Right hindlimb (tissue), 1 donor: ENCODE measurements around the gene FRMD4A.
"Not testable (repeated sequence)": the region's sequence is repeated elsewhere in the genome, so short reads cannot be mapped to it uniquely, and the experiment has no call there.

ENCODE experiments used
- DNase-seq: peaks from one replicate; pipeline ENCODE4 v3.0.0-alpha.2; 2018

FRMD4A gene

DNA sequence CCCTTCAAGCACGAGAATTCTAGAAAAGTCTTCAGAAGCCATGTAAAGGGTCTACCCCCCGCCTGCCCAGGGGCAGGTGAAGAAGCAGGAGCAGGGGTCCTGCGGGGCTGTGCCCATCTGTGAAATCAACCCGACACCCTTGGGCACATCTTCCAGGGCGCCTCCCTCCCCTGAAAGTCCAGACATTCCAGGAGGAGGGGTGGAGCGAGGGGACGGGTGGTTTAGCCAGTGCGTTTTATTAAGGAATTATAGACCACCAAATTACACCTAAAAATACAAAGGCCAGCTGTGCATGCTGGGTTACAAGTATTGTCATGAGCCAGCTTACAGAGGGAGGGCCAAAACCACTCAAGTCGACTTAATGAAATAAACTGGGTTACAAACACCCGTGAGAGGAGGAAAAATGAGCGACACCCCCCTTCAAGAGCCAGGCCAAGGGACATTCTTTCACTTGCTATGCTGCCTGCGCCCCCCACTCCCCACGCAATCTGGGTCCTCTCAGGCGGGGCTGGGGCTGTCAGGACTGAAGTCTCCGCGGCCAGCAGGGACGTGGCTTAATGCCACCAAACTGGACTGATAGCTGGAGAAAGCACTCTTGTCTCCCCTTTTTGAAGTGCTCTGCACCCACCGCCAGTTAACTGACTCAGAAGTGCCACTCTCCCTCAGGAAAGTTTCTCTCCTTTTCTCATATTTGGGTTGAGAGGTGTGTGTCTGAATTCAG is 360.3 kb downstream of the FRMD4A start:
- DNase-seq: no peak

DNA sequence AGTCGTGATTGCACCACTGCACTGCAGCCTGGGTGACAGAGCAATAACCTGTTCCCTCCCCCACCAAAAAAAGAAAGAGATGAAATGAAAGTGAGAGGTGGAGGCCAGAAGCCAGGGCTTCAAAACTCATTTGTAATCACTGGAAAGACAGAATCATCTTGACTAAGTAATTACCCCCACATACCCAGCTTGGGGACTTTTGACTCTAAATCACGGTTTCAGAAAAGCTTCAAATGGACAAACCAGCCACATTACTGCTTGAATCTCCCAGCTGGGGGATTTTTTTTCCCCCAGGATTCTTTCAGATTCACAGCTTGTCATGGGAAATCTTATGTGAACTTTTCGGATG is 361.0 kb downstream of the FRMD4A start:
- DNase-seq: no peak

DNA sequence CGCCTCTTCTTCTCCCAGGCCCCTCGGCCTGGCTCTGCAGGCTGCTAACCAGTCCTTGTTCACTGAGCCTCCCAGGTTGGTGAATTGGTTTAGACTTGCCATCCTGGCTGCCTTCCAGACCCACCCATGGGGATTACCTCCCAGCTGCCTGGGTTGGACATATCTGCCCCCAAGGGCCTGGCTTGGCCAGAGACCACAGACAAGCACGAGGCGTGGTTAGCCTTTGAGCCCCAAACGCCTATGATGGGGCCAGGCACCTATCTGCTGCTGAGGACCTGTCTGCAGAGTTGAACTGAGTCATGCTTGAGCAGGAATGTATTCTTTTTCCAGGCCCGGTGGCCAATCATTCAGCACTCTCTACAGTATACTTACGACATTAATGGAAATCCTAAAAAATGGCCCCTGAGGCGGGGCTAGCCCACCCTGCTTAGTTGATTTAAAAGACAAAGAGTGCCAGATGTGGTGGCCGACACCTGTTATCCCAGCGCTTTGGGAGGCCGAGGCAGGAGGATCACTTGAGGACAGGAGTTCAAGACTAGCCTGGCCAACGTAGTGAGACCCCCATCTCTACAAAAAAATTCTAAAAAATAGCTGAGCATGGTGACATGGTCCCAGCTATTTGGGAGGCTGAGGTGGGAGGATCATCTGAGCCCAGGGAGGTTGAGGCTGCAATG is 361.5 kb downstream of the FRMD4A start:
- no peak for DNase-seq

DNA sequence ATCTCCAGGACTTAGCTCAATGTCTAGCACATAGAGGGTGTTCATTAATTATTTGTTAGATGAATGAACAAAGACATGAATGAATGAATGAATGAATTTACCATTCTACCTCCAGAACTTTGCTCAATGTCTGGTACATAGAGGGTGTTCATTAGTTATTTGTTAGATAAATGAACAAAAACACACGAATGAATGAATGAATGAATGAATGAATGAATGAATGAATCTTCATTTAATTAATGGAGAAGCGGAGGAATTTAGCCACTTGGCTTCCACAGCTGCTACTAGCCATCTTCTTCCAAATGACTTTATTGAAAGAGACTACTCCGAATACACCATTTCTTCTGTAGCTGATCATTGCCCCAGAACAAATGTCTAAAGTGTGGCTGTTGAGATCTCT is 368.9 kb downstream of the FRMD4A start:
- DNase-seq: no peak

DNA sequence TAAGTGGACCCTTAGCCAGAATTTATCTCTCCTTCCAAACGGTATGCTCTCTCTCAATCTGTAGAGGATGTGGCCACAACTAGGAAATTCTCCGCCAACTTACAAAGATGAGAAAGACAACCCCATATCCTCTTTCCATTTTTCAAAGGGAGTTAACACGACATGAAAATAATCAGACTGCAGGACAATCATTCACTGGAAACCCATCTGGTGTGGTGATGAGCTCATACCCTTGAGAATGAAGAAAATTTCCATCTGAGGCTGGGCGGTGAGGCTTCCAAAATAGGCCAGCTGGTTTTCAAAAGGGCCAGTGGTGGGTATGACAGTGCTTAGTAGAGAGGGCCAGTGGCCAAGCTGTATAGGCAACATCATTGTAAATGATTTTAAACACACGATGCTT is 369.6 kb downstream of the FRMD4A start:
- peak; percentile 43 for DNase-seq

DNA sequence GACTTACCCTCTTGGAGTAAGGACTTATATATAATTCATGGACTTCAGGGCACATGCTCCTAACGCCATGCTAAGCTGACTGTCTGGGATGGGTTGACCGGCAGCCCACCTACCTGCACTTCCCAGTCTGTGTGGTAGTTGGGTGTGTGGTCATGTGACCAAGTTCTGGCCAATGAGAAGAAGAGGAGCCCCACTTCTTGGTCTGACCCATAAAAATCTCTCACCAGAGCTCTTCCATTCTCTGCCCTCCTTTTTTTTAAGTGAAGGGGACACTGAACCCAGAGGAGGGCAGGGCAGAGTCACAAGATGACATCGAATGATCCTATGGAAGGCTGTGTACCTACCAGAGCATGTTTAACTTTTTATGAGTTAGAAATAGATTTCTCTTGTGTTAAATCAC is 370.1 kb downstream of the FRMD4A start:
- DNase-seq: no peak

DNA sequence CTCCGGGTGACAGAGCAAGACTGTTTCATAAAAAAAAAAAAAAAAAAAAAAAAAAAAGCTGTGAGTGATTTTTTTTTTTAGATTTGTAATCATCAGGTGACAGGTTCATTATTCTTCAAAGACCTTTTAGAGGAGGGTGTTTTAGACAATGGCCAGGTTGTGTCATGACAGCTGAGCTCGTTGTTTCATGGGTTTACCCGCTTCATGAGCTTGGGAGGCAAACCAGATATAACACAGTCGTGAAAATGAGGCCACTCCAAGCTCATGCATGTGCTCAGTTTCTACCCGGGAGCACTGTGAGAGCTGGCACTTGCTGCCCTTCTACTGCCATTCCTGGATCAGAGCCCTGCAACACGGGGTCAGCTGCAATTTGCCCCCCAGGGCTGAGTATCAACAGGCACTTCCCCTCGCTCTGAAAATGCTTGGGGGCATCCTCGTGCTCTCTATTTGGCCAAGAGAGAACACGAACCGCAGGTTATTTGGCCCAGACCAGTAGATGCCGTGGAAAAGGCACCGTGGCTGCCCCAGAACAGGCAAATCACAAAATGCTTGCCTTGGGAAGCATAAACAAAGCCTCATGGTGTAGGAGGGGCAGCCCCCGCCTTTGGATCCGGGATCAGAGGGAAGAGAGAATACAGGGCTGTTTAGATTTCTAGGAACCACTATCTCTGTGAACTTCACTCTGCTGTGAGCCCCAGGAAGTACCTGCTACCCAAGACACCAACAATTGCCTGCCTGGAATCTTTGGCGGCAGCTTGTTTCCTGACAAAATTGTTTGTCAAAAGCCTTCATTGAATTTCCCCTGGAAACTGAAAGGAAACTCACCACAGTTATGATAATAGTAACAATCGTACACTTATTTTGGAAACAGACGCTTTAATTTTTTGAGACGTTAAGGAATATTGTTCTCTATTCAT is 371.0 kb downstream of the FRMD4A start:
- DNase-seq: no peak

DNA sequence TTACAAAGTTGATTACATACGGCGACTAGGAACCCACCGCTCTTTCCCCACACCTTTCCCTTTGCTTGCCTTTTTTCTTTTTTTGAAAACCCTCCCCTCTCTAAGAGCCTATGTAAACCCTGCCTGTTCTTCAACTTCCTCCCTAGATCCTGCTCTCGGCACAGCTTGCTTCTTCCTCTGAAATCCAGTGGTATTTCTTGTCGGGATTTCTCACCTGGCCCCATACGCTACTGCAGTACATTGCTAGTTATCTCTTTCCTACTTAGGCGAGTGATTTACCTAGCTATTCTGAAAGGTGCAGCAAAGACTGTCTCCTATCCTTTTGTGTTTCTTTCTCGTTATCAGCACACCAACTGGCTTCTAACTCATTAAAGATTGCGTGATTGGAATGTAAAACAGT is 372.9 kb downstream of the FRMD4A start:
- DNase-seq: no peak

DNA sequence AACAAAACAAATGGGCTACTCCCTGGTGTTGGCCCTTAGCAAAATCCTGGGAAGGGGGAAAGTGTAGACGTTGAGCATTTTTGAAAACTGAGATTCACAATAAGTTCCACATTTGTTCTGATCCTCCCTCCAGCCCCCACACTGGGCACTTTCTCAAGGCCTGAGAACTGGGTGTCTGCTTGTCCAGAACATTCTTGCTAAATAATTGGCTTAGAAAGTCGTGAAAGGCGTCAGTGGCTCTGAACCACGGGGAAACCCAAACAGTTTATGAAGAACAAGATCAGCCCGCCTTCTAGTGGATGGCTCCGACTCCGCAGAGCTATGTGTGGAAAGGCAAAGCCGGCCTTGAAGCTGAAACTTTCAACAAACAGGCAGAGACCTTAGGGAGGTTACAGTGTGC is 373.9 kb downstream of the FRMD4A start:
- peak; percentile 70 for DNase-seq

DNA sequence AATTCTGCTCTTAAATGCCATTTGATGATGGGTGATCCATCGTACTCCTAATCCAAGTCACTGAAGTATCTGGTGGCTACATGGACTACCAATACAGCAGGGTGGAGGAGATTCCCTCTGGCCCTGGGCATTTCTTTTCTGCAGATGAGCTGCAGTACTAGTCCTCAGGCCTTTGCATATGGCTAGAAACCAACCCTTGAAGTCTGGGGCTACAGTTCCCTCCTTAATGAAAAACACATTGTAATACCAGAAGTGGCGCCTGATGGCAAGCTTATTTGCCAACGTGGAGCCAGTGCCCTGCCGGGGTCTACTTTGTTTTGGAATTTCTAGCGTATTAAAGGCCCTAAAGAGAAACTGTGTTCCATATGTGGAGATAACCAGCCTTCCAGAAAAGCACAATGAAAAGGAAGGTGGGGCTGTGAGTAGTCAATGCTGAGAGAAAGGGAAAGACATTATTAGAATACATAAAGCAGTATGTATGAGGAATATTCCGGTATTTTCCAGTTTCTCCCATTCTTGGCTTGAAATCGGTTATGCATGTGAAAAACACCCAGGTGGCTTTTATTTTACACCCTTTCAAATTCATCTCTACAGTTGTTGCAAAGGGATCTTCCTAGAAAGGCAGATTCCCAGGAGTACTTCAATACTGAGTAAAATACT is 375.2 kb downstream of the FRMD4A start:
- no peak for DNase-seq

DNA sequence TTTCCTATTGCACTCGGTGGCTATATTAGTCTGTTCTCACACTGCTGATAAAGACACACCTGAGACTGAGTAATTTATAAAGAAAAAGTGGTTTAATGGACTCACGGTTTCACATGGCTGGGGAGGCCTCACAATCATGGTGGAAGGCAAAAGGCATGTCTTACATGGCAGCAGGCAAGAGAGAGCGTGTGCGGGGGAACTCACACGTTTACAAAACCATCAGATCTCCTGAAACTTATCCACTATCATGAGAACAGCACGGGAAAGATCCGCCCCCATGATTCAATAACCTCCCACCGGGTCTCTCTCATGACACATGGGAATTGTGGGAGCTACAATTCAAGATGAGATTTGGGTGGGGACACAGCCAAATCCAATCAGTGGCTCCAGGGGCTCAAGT is 376.5 kb downstream of the FRMD4A start:
- DNase-seq: not testable (repeated sequence)

DNA sequence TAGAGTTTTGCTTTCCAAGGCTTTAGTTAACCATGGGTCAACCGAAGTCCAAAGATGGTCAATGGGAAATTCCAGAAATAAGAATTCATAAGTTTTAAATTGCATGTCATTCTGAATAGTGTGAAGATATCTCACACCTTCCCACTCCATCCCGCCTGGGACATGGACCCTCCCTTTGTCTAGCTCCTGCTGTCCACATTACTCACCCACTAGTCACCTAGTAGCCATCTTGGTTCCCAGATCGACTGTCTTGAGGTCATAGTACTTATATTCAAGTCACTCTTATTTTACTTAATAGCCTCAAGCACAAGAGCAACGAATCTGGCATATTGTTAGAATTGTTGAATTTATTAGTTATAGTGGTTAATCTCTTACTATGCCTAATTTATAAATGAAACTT is 377.4 kb downstream of the FRMD4A start:
- DNase-seq: no peak

DNA sequence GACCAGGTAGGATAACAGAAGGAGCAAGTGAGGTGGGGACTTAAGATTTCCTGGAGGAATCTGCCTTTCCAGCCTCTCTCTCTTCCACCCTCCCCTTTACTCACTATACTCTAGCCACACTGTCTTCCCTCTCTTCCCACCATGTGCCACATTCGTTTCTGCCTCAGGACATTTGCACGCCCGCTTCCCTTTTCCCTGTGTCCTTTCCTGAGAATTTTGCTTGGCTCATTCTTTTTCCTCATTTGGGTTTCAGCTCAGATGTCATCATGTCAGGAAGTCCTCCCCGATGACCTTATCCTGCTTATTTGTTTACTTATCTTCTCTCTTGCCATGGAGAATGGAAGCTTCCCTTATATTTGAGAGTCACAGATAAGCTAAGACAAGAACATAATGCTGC is 380.2 kb downstream of the FRMD4A start:
- DNase-seq: no peak

DNA sequence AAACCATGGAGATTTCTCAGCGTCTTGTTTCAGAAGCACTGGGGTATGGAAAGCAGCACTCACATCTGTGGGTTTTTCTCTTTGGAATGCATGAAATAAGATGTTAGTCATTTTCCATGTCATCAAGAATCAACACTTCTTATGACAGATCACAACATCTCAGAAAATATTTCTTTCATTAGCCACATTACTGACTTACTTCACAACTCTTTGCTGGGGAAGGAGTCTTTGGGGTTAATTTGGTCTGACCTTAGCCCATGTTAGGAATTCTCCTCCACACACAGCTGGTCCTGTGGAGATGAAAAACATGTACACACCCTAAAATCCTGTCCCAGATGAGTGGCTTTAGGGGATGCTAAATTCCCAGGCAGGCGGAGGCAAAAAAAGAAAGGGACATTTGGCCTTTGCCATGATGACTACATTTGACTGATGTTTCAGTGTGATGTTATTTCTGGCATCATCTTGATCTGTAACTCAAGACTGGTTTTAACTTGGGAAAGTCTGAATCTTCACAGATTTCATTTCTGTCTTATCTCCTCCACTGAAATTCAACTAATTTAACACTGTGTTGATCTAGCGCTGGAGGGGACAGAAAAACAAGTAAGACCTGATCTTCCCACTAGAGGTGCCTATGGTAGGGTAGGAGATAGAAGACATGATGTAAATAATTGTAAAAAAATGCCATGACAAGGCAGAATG is 380.7 kb downstream of the FRMD4A start:
- DNase-seq: no peak

DNA sequence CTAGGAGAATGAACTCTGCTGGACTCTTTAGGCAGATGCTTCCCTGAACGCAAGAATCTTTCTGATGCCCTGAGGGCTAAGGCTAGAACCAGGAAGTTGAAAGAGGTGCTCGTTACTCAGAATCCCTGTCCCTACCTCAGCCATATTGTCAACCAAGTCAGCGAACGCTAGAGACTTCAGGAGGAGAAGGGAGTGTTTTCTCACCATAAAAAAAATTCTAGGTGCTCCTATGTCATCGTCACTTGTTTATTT is 384.6 kb downstream of the FRMD4A start:
- no peak for DNase-seq

DNA sequence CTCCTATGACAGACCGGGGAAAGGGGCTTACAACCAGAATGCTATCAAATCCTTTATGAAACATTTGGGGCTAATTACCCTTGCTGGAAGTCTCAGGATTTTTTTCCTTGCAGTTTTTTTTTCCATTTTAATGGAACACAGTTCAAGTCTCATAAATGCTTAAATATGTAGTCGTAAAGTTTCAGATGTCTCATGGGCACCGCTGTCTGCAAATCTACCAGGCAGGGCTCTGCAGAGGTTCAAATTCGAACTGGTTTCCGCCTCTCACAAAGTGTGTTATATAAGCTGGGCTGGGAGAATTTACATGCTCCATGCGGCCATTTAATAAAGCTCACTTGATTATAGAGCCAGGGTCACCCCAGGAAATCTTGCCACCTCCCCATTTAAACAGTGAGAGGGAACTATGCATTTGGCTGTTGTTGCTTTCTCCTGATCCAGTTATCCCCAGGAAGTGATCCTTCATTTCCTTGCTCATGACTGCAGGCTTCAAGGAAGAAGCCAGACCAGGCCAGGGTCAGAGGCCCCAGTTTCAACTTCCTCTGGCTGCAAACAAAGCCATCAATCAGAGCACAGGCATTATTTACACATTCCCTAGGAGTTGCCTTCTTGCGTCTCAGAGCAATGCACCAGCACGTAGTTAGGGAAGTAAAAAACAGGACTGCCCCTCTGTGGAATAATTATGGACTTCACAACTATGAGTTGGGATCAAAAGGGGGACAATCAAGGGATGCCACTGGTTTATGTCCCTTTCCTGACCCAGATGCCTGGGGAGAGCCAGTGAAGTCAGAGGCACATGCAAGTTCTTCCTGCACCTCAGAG is 385.1 kb downstream of the FRMD4A start:
- DNase-seq: peak; percentile 43

DNA sequence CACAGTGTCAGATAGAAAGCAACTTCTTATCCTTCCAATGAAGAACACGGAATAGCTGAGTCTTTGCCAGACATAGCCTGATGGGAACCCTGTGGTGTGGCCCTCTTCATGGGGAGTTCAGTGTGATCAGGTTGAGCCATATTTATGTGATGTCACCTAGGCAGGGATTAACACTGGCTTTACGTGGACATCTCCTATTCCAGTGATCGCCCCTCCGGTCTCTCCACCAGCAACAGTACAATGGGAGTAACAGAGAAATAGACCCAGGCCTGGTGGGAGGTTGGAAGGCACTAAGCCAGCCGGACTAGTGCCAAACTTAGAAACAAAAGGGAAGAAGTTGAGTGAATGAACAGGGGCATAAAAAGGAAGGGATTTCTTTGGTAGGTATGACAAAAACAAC is 385.9 kb downstream of the FRMD4A start:
- no peak for DNase-seq

DNA sequence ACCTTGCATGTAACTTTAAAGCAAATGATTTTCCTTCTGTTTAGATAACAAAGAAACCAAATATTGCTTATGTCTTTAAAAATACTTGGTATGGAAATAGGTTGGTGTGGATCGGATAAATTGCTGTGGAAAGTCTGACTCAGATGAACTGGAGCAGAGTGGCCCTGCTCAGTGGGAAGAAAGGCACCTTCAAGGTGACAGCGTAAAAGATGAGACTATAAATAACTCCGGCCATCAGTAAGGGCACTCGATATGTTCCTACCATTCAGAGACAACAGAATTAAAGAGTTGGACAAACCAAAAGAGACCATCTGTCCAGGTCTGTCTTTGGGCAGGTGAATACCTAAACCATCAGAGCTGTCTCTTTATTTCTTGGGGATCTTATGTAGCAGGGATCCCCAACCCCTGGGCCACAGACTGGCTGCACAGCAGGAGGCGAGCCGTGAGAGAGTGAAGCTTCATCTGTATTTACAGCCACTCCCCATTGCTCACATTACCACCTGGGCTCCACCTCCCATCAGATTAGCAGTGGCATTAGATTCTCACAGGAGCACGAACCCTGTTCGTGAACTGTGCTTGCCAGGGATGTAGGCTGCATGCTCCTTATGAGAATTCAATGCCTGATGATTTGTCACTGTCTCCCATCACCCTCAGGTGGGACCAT is 386.9 kb downstream of the FRMD4A start:
- no peak for DNase-seq

DNA sequence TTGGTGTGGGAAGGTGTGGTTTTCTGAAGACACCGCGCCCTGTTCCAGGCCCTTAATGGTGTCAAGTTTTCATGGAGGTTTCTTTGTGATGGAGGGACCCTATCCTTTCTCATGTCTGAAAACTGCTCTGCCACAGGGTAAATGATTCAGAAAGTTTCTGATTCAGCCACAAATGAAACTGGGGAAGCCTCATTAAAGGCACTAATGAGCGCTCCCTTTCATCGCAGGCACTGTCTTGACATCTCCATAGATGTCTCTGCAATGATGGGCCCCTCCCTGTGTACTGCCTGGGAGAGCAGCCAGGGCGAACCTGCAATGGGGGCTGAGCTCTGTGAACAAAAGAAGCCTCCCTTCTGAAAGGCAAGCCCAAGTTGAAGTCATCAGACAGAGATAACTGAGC is 388.7 kb downstream of the FRMD4A start:
- no peak for DNase-seq

DNA sequence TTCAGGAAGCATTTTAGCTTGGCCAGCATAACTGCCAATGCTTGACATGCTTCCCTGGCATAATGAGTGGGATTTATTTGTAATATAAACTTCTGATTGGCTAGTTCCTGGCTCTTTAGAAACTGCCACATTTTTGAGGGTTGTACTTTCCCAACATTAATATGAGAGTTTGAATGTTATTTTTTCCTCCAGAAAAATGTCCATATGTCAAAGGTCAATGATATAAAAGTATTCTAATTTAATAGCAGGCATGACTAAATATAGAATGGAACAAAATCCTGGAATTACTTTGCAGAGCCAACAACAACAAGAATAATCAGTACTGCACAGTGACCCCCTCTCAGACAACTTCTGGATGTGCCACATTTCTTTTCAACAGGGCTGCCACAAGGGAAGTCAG is 391.3 kb downstream of the FRMD4A start:
- no peak for DNase-seq

DNA sequence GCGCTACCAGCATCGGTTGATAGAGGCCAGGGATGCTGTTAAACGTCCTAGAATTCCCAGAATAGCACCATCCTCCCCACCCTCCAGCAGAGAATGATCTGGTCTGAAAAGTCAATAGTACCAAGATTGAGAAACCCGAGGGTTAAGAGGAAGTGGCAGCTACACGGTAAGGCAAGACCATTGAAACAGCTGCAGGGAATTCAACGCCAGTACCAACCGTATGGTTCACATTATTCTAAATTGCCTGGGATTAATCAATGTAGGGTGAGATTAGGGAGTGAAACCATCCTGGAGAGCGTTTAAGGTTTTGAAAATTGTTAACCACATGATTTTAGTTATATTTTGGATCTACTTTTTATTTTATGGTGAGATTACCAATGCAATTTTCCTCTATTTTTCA is 391.8 kb downstream of the FRMD4A start:
- DNase-seq: peak; percentile 25

DNA sequence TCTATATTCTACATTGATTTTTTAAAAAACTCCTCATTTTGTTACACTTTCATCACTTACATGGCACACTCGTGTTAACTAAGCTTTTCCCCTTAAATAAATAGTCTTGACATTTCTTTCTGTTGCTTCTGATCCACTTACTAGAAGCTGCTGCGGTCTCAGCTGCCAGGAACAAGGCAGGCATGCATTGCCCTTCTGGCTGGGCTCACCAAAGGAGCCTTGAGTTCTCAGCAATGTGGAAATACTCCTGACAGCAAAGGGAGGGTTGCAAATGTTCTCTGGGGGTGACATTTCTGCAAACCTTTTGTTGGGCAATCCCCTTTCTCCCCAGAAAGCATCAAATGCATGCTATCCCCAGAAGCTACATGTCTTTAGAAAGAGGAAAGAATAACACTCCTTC is 393.9 kb downstream of the FRMD4A start:
- DNase-seq: no peak
